ENCODE data around the gene NR1I2.

NR1I2 gene

GRCh38 chr3:119819806-119820205 lies 37.9 kb downstream of the NR1I2 start:
- no peak for DNase-seq (ENCODE audit: low read depth, low spot score)

GRCh38 chr3:119825820-119826219 lies 43.9 kb downstream of the NR1I2 start:
- no peak for DNase-seq (ENCODE audit: low read depth, low spot score)

GRCh38 chr3:119826711-119827608 lies 45.1 kb downstream of the NR1I2 start:
- DNase-seq (ENCODE audit: low read depth, low spot score) = peak; percentile 26

- no peak for DNase-seq (ENCODE audit: low read depth, low spot score)
Observed at GRCh38 chr3:119829420-119829819, 47.5 kb downstream of the NR1I2 start.

- no peak for DNase-seq (ENCODE audit: low read depth, low spot score)
Observed at GRCh38 chr3:119831022-119831421, 49.1 kb downstream of the NR1I2 start.

- DNase-seq (ENCODE audit: low read depth, low spot score) = no peak
Observed at GRCh38 chr3:119831941-119832371, 50.1 kb downstream of the NR1I2 start.

- no peak for DNase-seq (ENCODE audit: low read depth, low spot score)
Observed at GRCh38 chr3:119834754-119835370, 53.0 kb downstream of the NR1I2 start.

GRCh38 chr3:119835556-119835955 lies 53.7 kb downstream of the NR1I2 start:
- no peak for DNase-seq (ENCODE audit: low read depth, low spot score)

- no peak for DNase-seq (ENCODE audit: low read depth, low spot score)
Observed at GRCh38 chr3:119841808-119842471, 60.0 kb downstream of the NR1I2 start.

GRCh38 chr3:119849126-119849525 lies 67.2 kb downstream of the NR1I2 start:
- DNase-seq (ENCODE audit: low read depth, low spot score) = no peak

- no peak for DNase-seq (ENCODE audit: low read depth, low spot score)
Observed at GRCh38 chr3:119856695-119857094, 74.8 kb downstream of the NR1I2 start.

GRCh38 chr3:119858957-119859356 lies 77.1 kb downstream of the NR1I2 start:
- DNase-seq (ENCODE audit: low read depth, low spot score) = no peak

- DNase-seq (ENCODE audit: low read depth, low spot score) = no peak
Observed at GRCh38 chr3:119859728-119860127, 77.8 kb downstream of the NR1I2 start.

GRCh38 chr3:119861681-119862080 lies 79.8 kb downstream of the NR1I2 start:
- no peak for DNase-seq (ENCODE audit: low read depth, low spot score)

- DNase-seq (ENCODE audit: low read depth, low spot score) = no peak
Observed at GRCh38 chr3:119862616-119863015, 80.7 kb downstream of the NR1I2 start.

- DNase-seq (ENCODE audit: low read depth, low spot score) = no peak
Observed at GRCh38 chr3:119864476-119864875, 82.6 kb downstream of the NR1I2 start.
